Stimulated activated CD8-positive, alpha-beta memory T cell treated with anti-CD3 and anti-CD28 coated beads, Interleukin-15, amount 100 ng/mL, for 4 hours (primary cell): ENCODE measurements around the gene OGFOD2.
"Not testable (repeated sequence)": the region's sequence is repeated elsewhere in the genome, so short reads cannot be mapped to it uniquely, and the experiment has no call there.

Experiments
- DNase-seq, 2 donors: peaks; one replicate each; pipeline ENCODE4 v3.0.0-alpha.2; 2020; ENCODE audit warnings: low read depth in 2 of 2

The OGFOD2 gene

GRCh38 chr12:122974892-122975789 lies at the start of gene OGFOD2:
OGFOD2 (plus strand) TSS chr12:122975244; CDS start chr12:122975252, 8 bp downstream.
- DNase-seq = peak; percentile 82 to 86

GRCh38 chr12:122927756-122928403 lies 47.2 kb upstream of the OGFOD2 start:
- no peak for DNase-seq

- no peak for DNase-seq
Measured at GRCh38 chr12:122928404-122929147, 46.5 kb upstream of the OGFOD2 start.

- no peak for DNase-seq
Measured at GRCh38 chr12:122929148-122929538, 45.9 kb upstream of the OGFOD2 start.

- no peak for DNase-seq
Measured at GRCh38 chr12:122929812-122930211, 45.2 kb upstream of the OGFOD2 start.

- DNase-seq = no peak
Measured at GRCh38 chr12:122932207-122932606, 42.8 kb upstream of the OGFOD2 start.

GRCh38 chr12:122934722-122935121 lies 40.3 kb upstream of the OGFOD2 start:
- no peak for DNase-seq

GRCh38 chr12:122935318-122935717 lies 39.7 kb upstream of the OGFOD2 start:
- DNase-seq = no peak

GRCh38 chr12:122937622-122938091 lies 37.4 kb upstream of the OGFOD2 start:
- DNase-seq = no peak

- no peak for DNase-seq
Measured at GRCh38 chr12:122939125-122939524, 35.9 kb upstream of the OGFOD2 start.

GRCh38 chr12:122941351-122941750 lies 33.7 kb upstream of the OGFOD2 start:
- not testable (repeated sequence) for DNase-seq

- no peak for DNase-seq
Measured at GRCh38 chr12:122942637-122943036, 32.4 kb upstream of the OGFOD2 start.

- no peak for DNase-seq
Measured at GRCh38 chr12:122943196-122943595, 31.8 kb upstream of the OGFOD2 start.

GRCh38 chr12:122944605-122945592 lies 30.1 kb upstream of the OGFOD2 start:
- no peak for DNase-seq

- DNase-seq = peak; percentile 67 to 75
Measured at GRCh38 chr12:122946690-122947341, 28.2 kb upstream of the OGFOD2 start.

GRCh38 chr12:122947352-122947792 lies 27.7 kb upstream of the OGFOD2 start:
- no peak for DNase-seq

- no peak for DNase-seq
Measured at GRCh38 chr12:122948605-122949004, 26.4 kb upstream of the OGFOD2 start.

GRCh38 chr12:122949405-122949804 lies 25.6 kb upstream of the OGFOD2 start:
- DNase-seq = no peak

- DNase-seq = no peak
Measured at GRCh38 chr12:122949816-122950675, 25.0 kb upstream of the OGFOD2 start.
